NCI-H82 treated with DMSO at 0.1 percent for 48 hours (cell line): ENCODE results near the gene TM2D3.
A peak's percentile ranks its signal among the peaks of the same experiment; 100 is the strongest.
"Not testable (repeated sequence)": the region's sequence is repeated elsewhere in the genome, so short reads cannot be mapped to it uniquely, and the experiment has no call there.

Experiments
- DNase-seq: peaks from one replicate; lab custom pipeline; 2025; ENCODE audit not compliant: unreplicated experiment; lab: John Stamatoyannopoulos, UW

The TM2D3 gene

GRCh38 chr15:101657968-101658784 lies 6.0 kb upstream of the TM2D3 start:
- no peak for DNase-seq

GRCh38 chr15:101657171-101657570 lies 5.0 kb upstream of the TM2D3 start:
- no peak for DNase-seq

- DNase-seq, result not testable (repeated sequence)
Observed at GRCh38 chr15:101654624-101655337, 2.6 kb upstream of the TM2D3 start.

- DNase-seq, result no peak
Observed at GRCh38 chr15:101654171-101654570, 2.0 kb upstream of the TM2D3 start.

GRCh38 chr15:101652786-101653430 lies 727 bp upstream of the TM2D3 start:
- DNase-seq, result no peak

GRCh38 chr15:101651554-101652097 lies 555 bp downstream of the TM2D3 start:
- no peak for DNase-seq

GRCh38 chr15:101650145-101650544 lies 2.0 kb downstream of the TM2D3 start:
- no peak for DNase-seq

- DNase-seq, result no peak
Observed at GRCh38 chr15:101648356-101648755, 3.8 kb downstream of the TM2D3 start.

- no peak for DNase-seq
Observed at GRCh38 chr15:101647251-101647650, 4.9 kb downstream of the TM2D3 start.

GRCh38 chr15:101646672-101647071 lies 5.5 kb downstream of the TM2D3 start:
- DNase-seq, result no peak

- no peak for DNase-seq
Observed at GRCh38 chr15:101642361-101642760, 9.8 kb downstream of the TM2D3 start.

- DNase-seq, result no peak
Observed at GRCh38 chr15:101641894-101642293, 10.3 kb downstream of the TM2D3 start.

- peak; percentile 31 for DNase-seq
Observed at GRCh38 chr15:101641129-101641764, 10.9 kb downstream of the TM2D3 start.

- DNase-seq, result no peak
Observed at GRCh38 chr15:101639667-101640066, 12.5 kb downstream of the TM2D3 start.

- no peak for DNase-seq
Observed at GRCh38 chr15:101637919-101638318, 14.3 kb downstream of the TM2D3 start.

GRCh38 chr15:101637516-101637915 lies 14.7 kb downstream of the TM2D3 start:
- DNase-seq, result no peak

- DNase-seq, result no peak
Observed at GRCh38 chr15:101637038-101637437, 15.1 kb downstream of the TM2D3 start.

GRCh38 chr15:101635944-101636727 lies 16.0 kb downstream of the TM2D3 start:
- DNase-seq, result no peak

GRCh38 chr15:101633356-101633755 lies 18.8 kb downstream of the TM2D3 start:
- no peak for DNase-seq

- not testable (repeated sequence) for DNase-seq
Observed at GRCh38 chr15:101626729-101627128, 25.5 kb downstream of the TM2D3 start.
